Liver (tissue), 3 donors: ENCODE measurements around the gene CUX1.

Source experiments
- EGR1 ChIP-seq, 2 donors: IDR thresholded peaks; 2 replicates each; pipeline ENCODE4 v1.6.1; 2016 to 2018; ENCODE audit warnings: antibody characterized with exemption in 2 of 2, low read depth in 2 of 2
- GABPA ChIP-seq, 2 donors: IDR thresholded peaks in 1 of 2; conservative IDR thresholded peaks in 1 of 2; 2 replicates each; pipeline ENCODE4 v1.6.1; 2016; ENCODE audit warnings: antibody characterized with exemption in 2 of 2, mild to moderate bottlenecking in 1 of 2, moderate library complexity in 1 of 2
- SP1 ChIP-seq: IDR thresholded peaks from 2 replicates; pipeline ENCODE4 v1.6.1; 2018; ENCODE audit warnings: antibody characterized with exemption, mild to moderate bottlenecking
- TF ChIP-seq, protein P1 (sequence below): fragments of 150-350 bp; IDR thresholded peaks from 2 replicates; pipeline ENCODE4 v1.5.1; 2017; ENCODE audit warnings: improper control_type of control experiment, low read depth, low read length; ENCODE audit not compliant: missing input control
- donor health status: healthy.
- donor health status: healthy.

- TF ChIP-seq, protein P1, sequence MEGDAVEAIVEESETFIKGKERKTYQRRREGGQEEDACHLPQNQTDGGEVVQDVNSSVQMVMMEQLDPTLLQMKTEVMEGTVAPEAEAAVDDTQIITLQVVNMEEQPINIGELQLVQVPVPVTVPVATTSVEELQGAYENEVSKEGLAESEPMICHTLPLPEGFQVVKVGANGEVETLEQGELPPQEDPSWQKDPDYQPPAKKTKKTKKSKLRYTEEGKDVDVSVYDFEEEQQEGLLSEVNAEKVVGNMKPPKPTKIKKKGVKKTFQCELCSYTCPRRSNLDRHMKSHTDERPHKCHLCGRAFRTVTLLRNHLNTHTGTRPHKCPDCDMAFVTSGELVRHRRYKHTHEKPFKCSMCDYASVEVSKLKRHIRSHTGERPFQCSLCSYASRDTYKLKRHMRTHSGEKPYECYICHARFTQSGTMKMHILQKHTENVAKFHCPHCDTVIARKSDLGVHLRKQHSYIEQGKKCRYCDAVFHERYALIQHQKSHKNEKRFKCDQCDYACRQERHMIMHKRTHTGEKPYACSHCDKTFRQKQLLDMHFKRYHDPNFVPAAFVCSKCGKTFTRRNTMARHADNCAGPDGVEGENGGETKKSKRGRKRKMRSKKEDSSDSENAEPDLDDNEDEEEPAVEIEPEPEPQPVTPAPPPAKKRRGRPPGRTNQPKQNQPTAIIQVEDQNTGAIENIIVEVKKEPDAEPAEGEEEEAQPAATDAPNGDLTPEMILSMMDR: no peak
- TF ChIP-seq GABPA (IDR thresholded peaks at IDR 0.05 in 1 of 2, conservative IDR thresholded peaks at IDR 0.05 in 1 of 2) (no peak), SP1 (no peak), EGR1 (IDR thresholded peaks at IDR 0.05; ENCODE audit: low read depth in 2 of 2) (no peak)
Measured at GRCh38 chr7:101944611-101945010, 127.2 kb downstream of the CUX1 start.
